Neutrophil (primary cell): Measurements from ENCODE around the gene CYBRD1.

Source experiments
- H3K27ac ChIP-seq: fragments of 200-600 bp; sonication (generic); 2 replicates; pipeline ENCODE4 v1.5.1; 2016; ENCODE audit warnings: mild to moderate bottlenecking, moderate library complexity
- H3K27me3 ChIP-seq: fragments of 200-600 bp; sonication (generic); 2 replicates; pipeline ENCODE4 v1.6.0; 2016; ENCODE audit warnings: mild to moderate bottlenecking
- H3K36me3 ChIP-seq: fragments of 200-600 bp; sonication (generic); 2 replicates; pipeline ENCODE4 v1.5.1; 2017
- H3K4me1 ChIP-seq, 2 experiments: fragments of 200-600 bp in 1 of 2; sonication (generic) in 1 of 2; 1 replicate in 1 of 2; 2 replicates in 1 of 2; pipeline versions ENCODE4 v1.5.1 to v1.6.1; 2013 to 2016; ENCODE audit warnings: low read depth in 1 of 2, low read length in 1 of 2, mild to moderate bottlenecking in 1 of 2, moderate library complexity in 1 of 2; ENCODE audit not compliant: control insufficient read depth in 1 of 2, insufficient read depth in 1 of 2
- H3K4me3 ChIP-seq, 2 experiments: fragments of 200-600 bp in 1 of 2; sonication (generic) in 1 of 2; 1 replicate in 1 of 2; 2 replicates in 1 of 2; pipeline ENCODE4 v1.5.1; 2013 to 2016; ENCODE audit warnings: low read depth in 1 of 2, low read length in 1 of 2, mild to moderate bottlenecking in 1 of 2, moderate library complexity in 1 of 2
- H3K9me3 ChIP-seq: fragments of 200-600 bp; sonication (generic); 2 replicates; pipeline ENCODE4 v1.5.1; 2016
- TF ChIP-seq, protein P1 (sequence below): fragments of 200-600 bp; sonication (generic); IDR thresholded peaks from 2 replicates; pipeline ENCODE4 v1.5.1; 2016; ENCODE audit warnings: antibody characterized with exemption

Gene CYBRD1

DNA sequence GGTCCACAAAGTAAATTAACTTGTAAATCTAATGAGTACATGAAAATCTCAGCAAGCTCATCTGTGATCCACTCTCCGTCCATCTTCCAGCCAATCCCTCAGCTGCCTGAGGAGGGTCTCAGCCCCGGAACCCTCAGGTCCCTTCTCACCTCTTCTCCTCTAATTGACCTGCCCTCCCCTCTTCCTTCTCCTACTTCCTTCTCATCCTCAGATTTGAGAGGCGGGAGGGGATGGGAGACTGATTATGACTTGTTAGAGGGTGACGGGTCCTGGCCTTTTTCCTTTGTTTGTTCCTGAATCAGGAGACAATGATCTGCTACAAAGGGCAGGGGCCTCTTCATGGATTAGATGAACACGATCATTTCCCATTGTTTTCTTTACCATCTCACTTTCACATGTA lies 80.1 kb downstream of the CYBRD1 start:
- TF ChIP-seq, protein P1, sequence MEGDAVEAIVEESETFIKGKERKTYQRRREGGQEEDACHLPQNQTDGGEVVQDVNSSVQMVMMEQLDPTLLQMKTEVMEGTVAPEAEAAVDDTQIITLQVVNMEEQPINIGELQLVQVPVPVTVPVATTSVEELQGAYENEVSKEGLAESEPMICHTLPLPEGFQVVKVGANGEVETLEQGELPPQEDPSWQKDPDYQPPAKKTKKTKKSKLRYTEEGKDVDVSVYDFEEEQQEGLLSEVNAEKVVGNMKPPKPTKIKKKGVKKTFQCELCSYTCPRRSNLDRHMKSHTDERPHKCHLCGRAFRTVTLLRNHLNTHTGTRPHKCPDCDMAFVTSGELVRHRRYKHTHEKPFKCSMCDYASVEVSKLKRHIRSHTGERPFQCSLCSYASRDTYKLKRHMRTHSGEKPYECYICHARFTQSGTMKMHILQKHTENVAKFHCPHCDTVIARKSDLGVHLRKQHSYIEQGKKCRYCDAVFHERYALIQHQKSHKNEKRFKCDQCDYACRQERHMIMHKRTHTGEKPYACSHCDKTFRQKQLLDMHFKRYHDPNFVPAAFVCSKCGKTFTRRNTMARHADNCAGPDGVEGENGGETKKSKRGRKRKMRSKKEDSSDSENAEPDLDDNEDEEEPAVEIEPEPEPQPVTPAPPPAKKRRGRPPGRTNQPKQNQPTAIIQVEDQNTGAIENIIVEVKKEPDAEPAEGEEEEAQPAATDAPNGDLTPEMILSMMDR, result no peak
- Histone ChIP-seq H3K27me3 (peaks cover 14% of the 10 kb centered on the region), H3K4me3 (no peak overlapping the region), H3K27ac (no peak overlapping the region), H3K36me3 (no peaks in the 10 kb centered on the region), H3K9me3 (no peaks in the 10 kb centered on the region), H3K4me1 (no peaks in the 10 kb centered on the region)
